GM23338 (cell line): ENCODE measurements around the gene GPN3. TPM values are rescaled to one million over a fixed set of nuclear protein-coding genes. Genes with fewer than 3 reads are reported as not detected.

Experiments
- ATAC-seq: fragments of 200-7000 bp; cut with Tn5 transposase; 3 replicates; pipeline ENCODE4 v1.9.1; 2020
- DNase-seq: peaks from one replicate; pipeline ENCODE4 v3.0.0-alpha.2; 2015; ENCODE audit warnings: low spot score
- H2AFZ ChIP-seq: fragments of 200-600 bp; sonication (generic); 2 replicates; pipeline ENCODE4 v1.8.0; 2016; ENCODE audit warnings: antibody characterized with exemption, mild to moderate bottlenecking, moderate library complexity
- H3F3A ChIP-seq: fragments of 200-600 bp; sonication (generic); replicated peaks from 2 replicates; pipeline ENCODE4 v1.8.0; 2017; ENCODE audit warnings: antibody characterized with exemption, mixed run types, low read depth
- H3K27ac ChIP-seq: fragments of 200-600 bp; sonication (generic); 2 replicates; pipeline ENCODE4 v1.6.1; 2016; ENCODE audit warnings: low read depth
- H3K27me3 ChIP-seq: fragments of 200-600 bp; sonication (generic); 2 replicates; pipeline ENCODE4 v1.8.0; 2016; ENCODE audit warnings: mild to moderate bottlenecking, mixed run types, moderate library complexity; ENCODE audit not compliant: insufficient read depth
- H3K36me3 ChIP-seq: fragments of 200-600 bp; sonication (generic); 2 replicates; pipeline ENCODE4 v1.8.0; 2016; ENCODE audit warnings: mild to moderate bottlenecking; ENCODE audit not compliant: insufficient read depth
- H3K4me1 ChIP-seq: fragments of 200-600 bp; sonication (generic); 2 replicates; pipeline ENCODE4 v1.8.0; 2016; ENCODE audit warnings: mild to moderate bottlenecking, moderate library complexity; ENCODE audit not compliant: insufficient read depth
- H3K4me2 ChIP-seq: fragments of 200-600 bp; sonication (generic); 2 replicates; pipeline ENCODE4 v1.7.1; 2017; ENCODE audit warnings: mixed run types
- H3K4me3 ChIP-seq: fragments of 200-600 bp; sonication (generic); 2 replicates; pipeline ENCODE4 v1.6.1; 2016; ENCODE audit warnings: mixed run types
- H3K79me2 ChIP-seq: fragments of 200-600 bp; sonication (generic); replicated peaks from 2 replicates; pipeline ENCODE4 v1.8.0; 2017; ENCODE audit warnings: mild to moderate bottlenecking; ENCODE audit not compliant: insufficient read depth
- H3K9me2 ChIP-seq: fragments of 200-600 bp; sonication (generic); 2 replicates; pipeline ENCODE4 v1.8.0; 2017; ENCODE audit not compliant: insufficient read depth
- H4K20me1 ChIP-seq: fragments of 200-600 bp; sonication (generic); replicated peaks from 2 replicates; pipeline ENCODE4 v1.8.0; 2017; ENCODE audit warnings: mild to moderate bottlenecking; ENCODE audit not compliant: insufficient read depth
- H3K27ac Mint-ChIP-seq: 2 replicates; pipeline ENCODE4 v1.8.0; 2020; ENCODE audit warnings: inconsistent platforms, mild to moderate bottlenecking, moderate library complexity, mixed read lengths
- H3K27me3 Mint-ChIP-seq: 3 replicates; pipeline ENCODE4 v1.8.0; 2022; ENCODE audit warnings: low read depth, mild to moderate bottlenecking, moderate library complexity, mixed read lengths, inconsistent platforms; ENCODE audit not compliant: insufficient read depth, poor library complexity
- H3K36me3 Mint-ChIP-seq: 3 replicates; pipeline ENCODE4 v1.8.0; 2021; ENCODE audit warnings: low read depth, mild to moderate bottlenecking, inconsistent platforms, moderate library complexity, mixed read lengths
- H3K4me1 Mint-ChIP-seq: 3 replicates; pipeline ENCODE4 v1.8.0; 2020; ENCODE audit warnings: mild to moderate bottlenecking, inconsistent platforms, mixed read lengths
- H3K4me3 Mint-ChIP-seq: 3 replicates; pipeline ENCODE4 v1.8.0; 2021; ENCODE audit warnings: moderate library complexity, mild to moderate bottlenecking, inconsistent platforms, mixed read lengths
- H3K9me3 Mint-ChIP-seq: 3 replicates; pipeline ENCODE4 v1.8.0; 2020; ENCODE audit warnings: moderate library complexity, mild to moderate bottlenecking, inconsistent platforms, mixed read lengths
- CREB1 ChIP-seq: fragments of 250-450 bp; sonication (Bioruptor Pico); IDR thresholded peaks from 2 replicates; pipeline ENCODE4 v1.5.0; 2020; ENCODE audit warnings: low read depth, mild to moderate bottlenecking, moderate library complexity
- ETS1 ChIP-seq: IDR thresholded peaks from 2 replicates; pipeline ENCODE4 v1.6.1; 2016; ENCODE audit warnings: antibody characterized with exemption
- JUNB ChIP-seq: IDR thresholded peaks from one replicate; pipeline ENCODE4 v1.6.1; 2016; ENCODE audit warnings: antibody characterized with exemption; ENCODE audit not compliant: unreplicated experiment
- NANOG ChIP-seq: IDR thresholded peaks from 2 replicates; pipeline ENCODE4 v1.6.1; 2016; ENCODE audit warnings: antibody characterized with exemption, borderline replicate concordance
- POLR2AphosphoS5 ChIP-seq: IDR thresholded peaks from 2 replicates; pipeline ENCODE4 v1.6.1; 2016; ENCODE audit warnings: antibody characterized with exemption, low read depth
- STAT1 ChIP-seq: IDR thresholded peaks from one replicate; pipeline ENCODE4 v1.6.1; 2016; ENCODE audit warnings: antibody characterized with exemption; ENCODE audit not compliant: unreplicated experiment
- ZNF331 ChIP-seq: fragments of 250-450 bp; sonication (Bioruptor Pico); IDR thresholded peaks from 2 replicates; pipeline ENCODE4 v1.5.0; 2020; ENCODE audit warnings: low read depth, mild to moderate bottlenecking, moderate library complexity
- polyA plus RNA-seq: library from polyadenylated mRNA; unstranded; fragments of >200 nt; fragmentation: Nextera tagmentation; extraction: Ambion mirVana; gene quantifications from 2 replicates; pipeline ENCODE4 v1.2.1, GENCODE V29; 2016
- total RNA-seq: library from RNA; depleted of rRNA; stranded (reverse); fragments of >200 nt; shearing (Covaris generic); gene quantifications from 2 replicates; pipeline ENCODE4 v1.2.3, GENCODE V29; 2014
- TF ChIP-seq, protein P1 (sequence below): fragments of 250-450 bp; sonication (Bioruptor Pico); IDR thresholded peaks from 2 replicates; pipeline ENCODE4 v1.5.0; 2020; ENCODE audit warnings: mild to moderate bottlenecking, moderate library complexity
- TF ChIP-seq, protein P2 (sequence below), 2 experiments: fragments of 200-600 bp in 1 of 2; sonication (generic) in 1 of 2; conservative IDR thresholded peaks; 2 replicates each; pipeline versions ENCODE4 v1.5.1 to v1.6.1; 2016 to 2017; ENCODE audit warnings: antibody characterized with exemption in 2 of 2, low read depth in 2 of 2, mild to moderate bottlenecking in 2 of 2, moderate library complexity in 1 of 2

GPN3 gene
- total and polyA plus RNA-seq, 2 experiments from 2014 or later, result 45.0 to 108 TPM

DNA sequence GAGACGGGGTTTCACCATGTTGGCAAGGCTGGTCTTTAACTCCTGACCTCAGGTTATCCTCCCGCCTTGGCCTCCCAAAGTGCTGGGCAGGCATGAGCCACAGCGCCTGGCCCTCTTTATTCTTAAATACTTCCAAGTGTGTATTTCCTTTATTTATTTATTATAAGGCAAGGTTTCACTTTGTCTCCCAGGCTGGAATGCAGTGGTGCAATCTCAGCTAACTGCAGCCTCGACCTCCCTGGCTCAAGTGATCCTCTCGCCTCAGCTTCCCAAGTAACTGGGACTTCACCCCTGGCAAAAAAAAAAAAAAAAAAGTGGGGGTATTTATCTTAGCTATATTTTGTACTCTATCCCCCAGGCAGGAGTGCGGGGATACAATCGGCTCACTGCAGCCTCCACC lies 7.4 kb upstream of the GPN3 start:
- no peak overlapping the region for H2AFZ ChIP-seq
- peaks cover 26% of the 10 kb centered on the region; the same call in 2 of the 3 replicates for H3K36me3 Mint-ChIP-seq
- no peak for DNase-seq
- ATAC-seq, result no peak
- no peak overlapping the region for H3K27ac ChIP-seq
- H3K4me2 ChIP-seq, result no peak overlapping the region
- no peaks in the 10 kb centered on the region for H3K9me3 Mint-ChIP-seq
- no peak overlapping the region for H3K4me3 Mint-ChIP-seq
- no peaks in the 10 kb centered on the region for H3K27me3 ChIP-seq
- no peaks in the 10 kb centered on the region for H3K4me1 ChIP-seq
- TF ChIP-seq POLR2AphosphoS5 (no peak), NANOG (no peak), ZNF331 (CRISPR knock-in tag) (no peak), JUNB (no peak), CREB1 (CRISPR knock-in tag) (no peak), STAT1 (no peak), ETS1 (no peak)
- TF ChIP-seq, protein P1, sequence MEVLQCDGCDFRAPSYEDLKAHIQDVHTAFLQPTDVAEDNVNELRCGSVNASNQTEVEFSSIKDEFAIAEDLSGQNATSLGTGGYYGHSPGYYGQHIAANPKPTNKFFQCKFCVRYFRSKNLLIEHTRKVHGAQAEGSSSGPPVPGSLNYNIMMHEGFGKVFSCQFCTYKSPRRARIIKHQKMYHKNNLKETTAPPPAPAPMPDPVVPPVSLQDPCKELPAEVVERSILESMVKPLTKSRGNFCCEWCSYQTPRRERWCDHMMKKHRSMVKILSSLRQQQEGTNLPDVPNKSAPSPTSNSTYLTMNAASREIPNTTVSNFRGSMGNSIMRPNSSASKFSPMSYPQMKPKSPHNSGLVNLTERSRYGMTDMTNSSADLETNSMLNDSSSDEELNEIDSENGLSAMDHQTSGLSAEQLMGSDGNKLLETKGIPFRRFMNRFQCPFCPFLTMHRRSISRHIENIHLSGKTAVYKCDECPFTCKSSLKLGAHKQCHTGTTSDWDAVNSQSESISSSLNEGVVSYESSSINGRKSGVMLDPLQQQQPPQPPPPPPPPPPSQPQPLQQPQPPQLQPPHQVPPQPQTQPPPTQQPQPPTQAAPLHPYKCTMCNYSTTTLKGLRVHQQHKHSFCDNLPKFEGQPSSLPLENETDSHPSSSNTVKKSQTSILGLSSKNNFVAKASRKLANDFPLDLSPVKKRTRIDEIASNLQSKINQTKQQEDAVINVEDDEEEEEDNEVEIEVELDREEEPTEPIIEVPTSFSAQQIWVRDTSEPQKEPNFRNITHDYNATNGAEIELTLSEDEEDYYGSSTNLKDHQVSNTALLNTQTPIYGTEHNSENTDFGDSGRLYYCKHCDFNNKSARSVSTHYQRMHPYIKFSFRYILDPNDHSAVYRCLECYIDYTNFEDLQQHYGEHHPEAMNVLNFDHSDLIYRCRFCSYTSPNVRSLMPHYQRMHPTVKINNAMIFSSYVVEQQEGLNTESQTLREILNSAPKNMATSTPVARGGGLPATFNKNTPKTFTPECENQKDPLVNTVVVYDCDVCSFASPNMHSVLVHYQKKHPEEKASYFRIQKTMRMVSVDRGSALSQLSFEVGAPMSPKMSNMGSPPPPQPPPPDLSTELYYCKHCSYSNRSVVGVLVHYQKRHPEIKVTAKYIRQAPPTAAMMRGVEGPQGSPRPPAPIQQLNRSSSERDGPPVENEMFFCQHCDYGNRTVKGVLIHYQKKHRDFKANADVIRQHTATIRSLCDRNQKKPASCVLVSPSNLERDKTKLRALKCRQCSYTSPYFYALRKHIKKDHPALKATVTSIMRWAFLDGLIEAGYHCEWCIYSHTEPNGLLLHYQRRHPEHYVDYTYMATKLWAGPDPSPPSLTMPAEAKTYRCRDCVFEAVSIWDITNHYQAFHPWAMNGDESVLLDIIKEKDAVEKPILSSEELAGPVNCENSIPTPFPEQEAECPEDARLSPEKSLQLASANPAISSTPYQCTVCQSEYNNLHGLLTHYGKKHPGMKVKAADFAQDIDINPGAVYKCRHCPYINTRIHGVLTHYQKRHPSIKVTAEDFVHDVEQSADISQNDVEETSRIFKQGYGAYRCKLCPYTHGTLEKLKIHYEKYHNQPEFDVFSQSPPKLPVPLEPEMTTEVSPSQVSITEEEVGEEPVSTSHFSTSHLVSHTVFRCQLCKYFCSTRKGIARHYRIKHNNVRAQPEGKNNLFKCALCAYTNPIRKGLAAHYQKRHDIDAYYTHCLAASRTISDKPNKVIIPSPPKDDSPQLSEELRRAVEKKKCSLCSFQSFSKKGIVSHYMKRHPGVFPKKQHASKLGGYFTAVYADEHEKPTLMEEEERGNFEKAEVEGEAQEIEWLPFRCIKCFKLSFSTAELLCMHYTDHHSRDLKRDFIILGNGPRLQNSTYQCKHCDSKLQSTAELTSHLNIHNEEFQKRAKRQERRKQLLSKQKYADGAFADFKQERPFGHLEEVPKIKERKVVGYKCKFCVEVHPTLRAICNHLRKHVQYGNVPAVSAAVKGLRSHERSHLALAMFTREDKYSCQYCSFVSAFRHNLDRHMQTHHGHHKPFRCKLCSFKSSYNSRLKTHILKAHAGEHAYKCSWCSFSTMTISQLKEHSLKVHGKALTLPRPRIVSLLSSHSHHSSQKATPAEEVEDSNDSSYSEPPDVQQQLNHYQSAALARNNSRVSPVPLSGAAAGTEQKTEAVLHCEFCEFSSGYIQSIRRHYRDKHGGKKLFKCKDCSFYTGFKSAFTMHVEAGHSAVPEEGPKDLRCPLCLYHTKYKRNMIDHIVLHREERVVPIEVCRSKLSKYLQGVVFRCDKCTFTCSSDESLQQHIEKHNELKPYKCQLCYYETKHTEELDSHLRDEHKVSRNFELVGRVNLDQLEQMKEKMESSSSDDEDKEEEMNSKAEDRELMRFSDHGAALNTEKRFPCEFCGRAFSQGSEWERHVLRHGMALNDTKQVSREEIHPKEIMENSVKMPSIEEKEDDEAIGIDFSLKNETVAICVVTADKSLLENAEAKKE (CRISPR knock-in tag), result no peak
- TF ChIP-seq, protein P2, sequence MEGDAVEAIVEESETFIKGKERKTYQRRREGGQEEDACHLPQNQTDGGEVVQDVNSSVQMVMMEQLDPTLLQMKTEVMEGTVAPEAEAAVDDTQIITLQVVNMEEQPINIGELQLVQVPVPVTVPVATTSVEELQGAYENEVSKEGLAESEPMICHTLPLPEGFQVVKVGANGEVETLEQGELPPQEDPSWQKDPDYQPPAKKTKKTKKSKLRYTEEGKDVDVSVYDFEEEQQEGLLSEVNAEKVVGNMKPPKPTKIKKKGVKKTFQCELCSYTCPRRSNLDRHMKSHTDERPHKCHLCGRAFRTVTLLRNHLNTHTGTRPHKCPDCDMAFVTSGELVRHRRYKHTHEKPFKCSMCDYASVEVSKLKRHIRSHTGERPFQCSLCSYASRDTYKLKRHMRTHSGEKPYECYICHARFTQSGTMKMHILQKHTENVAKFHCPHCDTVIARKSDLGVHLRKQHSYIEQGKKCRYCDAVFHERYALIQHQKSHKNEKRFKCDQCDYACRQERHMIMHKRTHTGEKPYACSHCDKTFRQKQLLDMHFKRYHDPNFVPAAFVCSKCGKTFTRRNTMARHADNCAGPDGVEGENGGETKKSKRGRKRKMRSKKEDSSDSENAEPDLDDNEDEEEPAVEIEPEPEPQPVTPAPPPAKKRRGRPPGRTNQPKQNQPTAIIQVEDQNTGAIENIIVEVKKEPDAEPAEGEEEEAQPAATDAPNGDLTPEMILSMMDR (conservative IDR thresholded peaks at IDR 0.05; ENCODE audit: low read depth in 2 of 2), result no peak
- no peak overlapping the region for H3K4me3 ChIP-seq
- no peaks in the 10 kb centered on the region for H3F3A ChIP-seq
- H4K20me1 ChIP-seq, result peaks cover 4% of the 10 kb centered on the region
- H3K79me2 ChIP-seq, result peaks cover 10% of the 10 kb centered on the region
- H3K27ac Mint-ChIP-seq, result no peak overlapping the region
- no peaks in the 10 kb centered on the region for H3K4me1 Mint-ChIP-seq
- H3K36me3 ChIP-seq, result peaks cover 12% of the 10 kb centered on the region; the same call in 1 of the 2 replicates
- H3K27me3 Mint-ChIP-seq, result no peaks in the 10 kb centered on the region
- no peaks in the 10 kb centered on the region for H3K9me2 ChIP-seq
